CD4-positive, alpha-beta T cell treated with Interleukin-15 for 4 hours (primary cell): ENCODE data around the gene PDF.

Experiments
- DNase-seq: peaks from one replicate; pipeline ENCODE4 v3.0.0-alpha.2; 2020; ENCODE audit warnings: low spot score

PDF gene

GRCh38 chr16:69277413-69277812 is 53.0 kb downstream of the PDF start:
- no peak for DNase-seq
